ENCODE data around the gene INPP5A.

Gene INPP5A

DNA sequence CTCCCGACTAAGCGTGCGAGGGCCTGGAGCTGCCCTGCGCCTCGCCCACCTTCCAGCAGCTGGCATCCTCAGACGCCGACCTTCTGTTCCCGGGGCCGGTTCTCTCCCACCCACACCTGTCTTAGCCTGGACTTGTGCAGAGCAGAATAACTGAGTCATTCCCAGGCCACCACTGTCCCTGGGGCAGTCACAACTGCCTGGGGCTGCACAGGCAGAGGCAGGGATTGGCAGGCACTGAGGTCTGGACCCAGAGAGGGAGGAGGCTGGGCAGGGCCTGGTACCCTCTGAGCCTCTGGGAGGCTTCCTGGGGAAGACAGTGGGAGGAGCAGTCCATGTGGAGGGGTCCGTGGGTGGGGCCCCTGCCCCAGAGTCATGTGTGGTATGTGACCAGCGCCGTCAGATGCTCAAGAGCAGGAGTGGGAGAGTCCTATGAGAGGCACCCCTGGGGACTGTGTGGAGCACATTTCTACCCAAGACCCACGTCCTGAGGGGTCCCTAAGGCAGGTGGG is 174.1 kb downstream of the INPP5A start:
- no peak for DNase-seq (ENCODE audit: low read depth)
- TF ChIP-seq, protein P1, sequence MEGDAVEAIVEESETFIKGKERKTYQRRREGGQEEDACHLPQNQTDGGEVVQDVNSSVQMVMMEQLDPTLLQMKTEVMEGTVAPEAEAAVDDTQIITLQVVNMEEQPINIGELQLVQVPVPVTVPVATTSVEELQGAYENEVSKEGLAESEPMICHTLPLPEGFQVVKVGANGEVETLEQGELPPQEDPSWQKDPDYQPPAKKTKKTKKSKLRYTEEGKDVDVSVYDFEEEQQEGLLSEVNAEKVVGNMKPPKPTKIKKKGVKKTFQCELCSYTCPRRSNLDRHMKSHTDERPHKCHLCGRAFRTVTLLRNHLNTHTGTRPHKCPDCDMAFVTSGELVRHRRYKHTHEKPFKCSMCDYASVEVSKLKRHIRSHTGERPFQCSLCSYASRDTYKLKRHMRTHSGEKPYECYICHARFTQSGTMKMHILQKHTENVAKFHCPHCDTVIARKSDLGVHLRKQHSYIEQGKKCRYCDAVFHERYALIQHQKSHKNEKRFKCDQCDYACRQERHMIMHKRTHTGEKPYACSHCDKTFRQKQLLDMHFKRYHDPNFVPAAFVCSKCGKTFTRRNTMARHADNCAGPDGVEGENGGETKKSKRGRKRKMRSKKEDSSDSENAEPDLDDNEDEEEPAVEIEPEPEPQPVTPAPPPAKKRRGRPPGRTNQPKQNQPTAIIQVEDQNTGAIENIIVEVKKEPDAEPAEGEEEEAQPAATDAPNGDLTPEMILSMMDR (conservative IDR thresholded peaks at IDR 0.05; ENCODE audit: low read depth, low read length): no peak
- H3K4me3 ChIP-seq (ENCODE audit: low read length): no peak overlapping the region

DNA sequence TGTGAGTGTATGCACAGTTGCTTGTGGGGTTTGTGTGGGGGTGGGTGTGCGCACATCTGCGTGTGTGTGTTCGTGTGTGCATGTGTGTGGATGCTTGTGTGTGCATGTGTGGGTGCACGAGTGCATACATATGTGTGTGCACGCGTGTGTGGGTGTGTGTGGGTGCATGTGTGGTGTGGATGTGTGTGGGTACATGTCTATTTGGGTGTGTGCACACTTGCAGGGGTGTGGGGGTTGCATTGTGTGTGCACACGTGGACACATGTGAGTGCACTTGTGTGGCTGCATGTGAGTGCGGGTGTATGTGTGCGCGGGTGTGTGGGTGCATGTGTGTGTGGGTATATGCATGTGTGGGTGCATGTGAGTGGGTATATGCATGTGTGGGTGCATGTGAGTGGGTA is 174.7 kb downstream of the INPP5A start:
- no peak overlapping the region for H3K4me3 ChIP-seq (ENCODE audit: low read length)
- TF ChIP-seq, protein P1 (conservative IDR thresholded peaks at IDR 0.05; ENCODE audit: low read depth, low read length): no peak
- DNase-seq (ENCODE audit: low read depth): no peak

DNA sequence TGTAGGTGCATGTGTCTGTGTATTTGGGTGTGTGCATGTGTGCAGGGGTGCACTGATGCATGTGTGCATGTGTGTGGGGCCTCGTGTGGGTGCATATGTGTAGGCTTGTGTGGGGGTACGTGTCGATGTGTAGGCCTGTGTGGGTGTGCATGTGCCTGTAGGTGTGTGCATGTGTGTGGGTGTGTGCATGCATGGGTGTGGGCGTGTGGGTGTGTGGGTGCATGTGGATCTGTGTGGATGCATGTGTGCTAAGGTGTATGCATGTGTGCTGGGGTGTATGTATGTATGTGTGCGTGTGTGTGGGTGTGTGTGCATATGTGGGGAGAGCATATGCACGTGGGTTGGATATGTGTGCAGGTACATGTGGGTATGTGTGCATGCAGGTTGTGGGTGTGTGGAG is 175.2 kb downstream of the INPP5A start:
- H3K4me3 ChIP-seq (ENCODE audit: low read length): no peak overlapping the region
- DNase-seq (ENCODE audit: low read depth): no peak
- TF ChIP-seq, protein P1 (conservative IDR thresholded peaks at IDR 0.05; ENCODE audit: low read depth, low read length): no peak

DNA sequence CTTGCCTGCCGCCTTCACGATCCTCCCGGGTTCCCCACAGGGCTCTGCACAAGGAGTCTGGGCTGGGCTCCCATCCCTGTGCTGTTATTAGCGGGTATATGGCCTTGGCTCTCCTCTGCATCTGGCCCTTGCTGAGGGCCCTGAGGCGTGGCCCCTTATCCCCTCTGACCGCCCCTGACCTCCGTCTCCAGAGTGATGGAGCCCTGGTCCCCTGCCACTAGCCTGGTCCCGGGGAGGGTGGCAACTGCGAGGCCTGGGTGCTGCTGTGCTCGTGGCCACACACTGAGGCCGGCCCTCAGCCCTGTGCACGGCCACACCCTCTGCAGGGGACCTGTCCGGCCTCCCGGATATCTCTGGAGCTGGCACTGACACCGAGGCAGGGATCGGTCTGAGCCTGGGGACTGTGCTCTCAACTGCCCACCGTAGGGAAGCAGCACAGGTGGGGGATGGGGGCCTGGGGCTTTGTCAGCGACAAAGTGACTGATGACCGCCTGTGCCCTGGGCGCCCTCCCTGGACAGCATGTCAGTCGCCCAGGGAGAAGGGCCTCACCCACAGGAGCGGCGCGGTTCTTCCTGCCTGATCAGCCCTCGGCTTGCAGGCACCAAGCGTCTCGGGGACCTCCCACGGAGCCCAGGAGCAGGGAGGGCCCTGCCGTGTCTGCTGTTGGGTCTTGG is 176.0 kb downstream of the INPP5A start:
- DNase-seq (ENCODE audit: low read depth): no peak
- H3K4me3 ChIP-seq (ENCODE audit: low read length): no peak overlapping the region
- TF ChIP-seq, protein P1 (conservative IDR thresholded peaks at IDR 0.05; ENCODE audit: low read depth, low read length): no peak

DNA sequence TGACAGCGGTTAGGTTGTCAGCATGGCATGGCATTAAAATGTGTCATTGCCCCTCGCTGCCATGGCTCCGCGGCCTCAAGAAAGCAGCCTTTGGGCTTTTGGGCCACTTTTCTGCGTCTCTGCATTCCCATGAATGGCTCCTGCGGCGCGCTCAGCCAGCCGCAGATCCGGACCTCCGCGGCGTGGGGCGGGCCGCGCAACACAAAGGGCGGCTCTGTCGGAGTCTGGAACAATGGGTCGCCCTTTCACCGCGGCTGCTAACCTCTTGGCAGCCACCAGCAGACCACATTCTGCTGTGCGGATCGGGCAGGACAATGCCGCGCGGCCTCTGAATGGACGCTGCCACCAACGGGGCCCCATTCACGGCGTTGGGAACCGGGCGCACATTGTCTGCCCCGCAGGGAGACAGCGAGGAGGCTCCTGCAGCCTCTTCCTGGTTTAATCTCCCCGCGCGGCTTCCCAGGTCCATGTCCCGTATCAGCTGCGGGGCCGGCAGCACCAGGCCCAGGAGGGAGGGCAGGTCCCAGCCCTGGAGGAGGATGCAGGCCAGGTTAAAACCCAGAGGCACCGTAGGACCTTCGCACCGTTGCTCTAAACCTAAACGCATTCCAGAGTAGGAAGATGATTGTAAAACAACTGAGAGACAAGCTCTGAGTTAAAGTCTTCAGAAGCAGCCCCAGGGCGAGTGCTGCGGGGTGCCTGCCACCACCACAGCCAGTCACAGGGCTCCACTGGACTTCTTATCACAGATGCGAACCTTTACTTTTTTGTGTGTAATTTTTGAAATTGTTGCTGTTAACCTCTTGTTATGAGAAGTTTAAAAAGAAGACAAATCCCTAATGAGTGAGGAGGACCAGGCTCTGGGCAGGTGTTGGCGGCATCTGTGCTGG is 176.8 kb downstream of the INPP5A start:
- DNase-seq (ENCODE audit: low read depth): no peak
- no peak overlapping the region for H3K4me3 ChIP-seq (ENCODE audit: low read length)

DNA sequence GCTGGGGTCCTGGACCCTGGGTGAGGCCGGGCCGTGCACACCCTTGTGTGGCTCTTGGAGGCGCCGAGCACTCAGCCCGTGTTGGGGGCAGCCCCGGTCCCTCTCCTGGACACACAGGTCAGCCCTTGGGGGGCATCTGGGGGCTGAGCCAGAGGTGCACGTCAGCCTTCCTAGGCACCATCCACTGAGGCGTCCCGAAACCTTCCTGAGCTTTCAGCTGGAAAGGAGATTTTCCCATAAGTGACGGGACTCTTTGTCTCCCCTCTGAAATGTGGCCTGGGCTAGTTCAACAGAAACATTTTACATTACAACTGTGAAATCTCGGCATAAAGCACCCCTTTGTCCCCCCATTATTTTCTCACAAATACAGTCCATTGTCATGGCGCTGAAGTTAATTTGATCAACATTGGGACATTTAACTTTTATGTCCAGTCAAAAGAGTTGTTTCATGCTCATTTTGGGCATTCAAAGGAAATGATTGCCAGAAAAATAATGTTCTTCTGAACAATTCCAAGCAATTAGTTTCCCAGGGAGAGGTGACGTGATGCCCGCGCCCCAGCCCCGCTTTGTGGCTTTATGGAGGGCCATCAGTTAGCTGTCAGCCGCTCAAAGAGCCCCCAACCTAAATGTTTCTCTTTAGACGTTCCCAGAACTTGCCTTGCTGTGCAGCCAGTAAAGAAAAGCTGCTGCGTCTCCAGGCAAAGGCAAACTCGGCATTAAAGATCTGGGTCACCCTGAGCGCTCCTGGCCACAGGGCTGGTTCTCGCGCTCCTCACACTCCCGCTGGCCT is 177.6 kb downstream of the INPP5A start:
- no peak for DNase-seq (ENCODE audit: low read depth)
- H3K4me3 ChIP-seq (ENCODE audit: low read length): no peak overlapping the region
- TF ChIP-seq, protein P1 (conservative IDR thresholded peaks at IDR 0.05; ENCODE audit: low read depth, low read length): no peak

More for the DNA sequence above, 176.8 kb downstream of the INPP5A start:
- TF ChIP-seq, protein P1 (conservative IDR thresholded peaks at IDR 0.05; ENCODE audit: low read depth, low read length): no peak
